COLO668 (cell line): ENCODE measurements around the gene CYB5R2.
"Not testable (repeated sequence)": the region's sequence is repeated elsewhere in the genome, so short reads cannot be mapped to it uniquely, and the experiment has no call there.

ENCODE experiments used
- DNase-seq: peaks from one replicate; lab custom pipeline; 2025; ENCODE audit not compliant: unreplicated experiment; lab: John Stamatoyannopoulos, UW

Gene CYB5R2

GRCh38 chr11:7670641-7671040 lies 2.7 kb downstream of the CYB5R2 start:
- DNase-seq = no peak

- no peak for DNase-seq
Observed at GRCh38 chr11:7668911-7669310, 4.4 kb downstream of the CYB5R2 start.

- no peak for DNase-seq
Observed at GRCh38 chr11:7668464-7668863, 4.8 kb downstream of the CYB5R2 start.

- DNase-seq = no peak
Observed at GRCh38 chr11:7667460-7667859, 5.8 kb downstream of the CYB5R2 start.

GRCh38 chr11:7666292-7666866 lies 6.9 kb downstream of the CYB5R2 start:
- no peak for DNase-seq

GRCh38 chr11:7665473-7666291 lies 7.6 kb downstream of the CYB5R2 start:
- peak; percentile 74 for DNase-seq

- DNase-seq = no peak
Observed at GRCh38 chr11:7664867-7665266, 8.4 kb downstream of the CYB5R2 start.

- not testable (repeated sequence) for DNase-seq
Observed at GRCh38 chr11:7663531-7663930, 9.8 kb downstream of the CYB5R2 start.

GRCh38 chr11:7657306-7658025 lies 15.8 kb downstream of the CYB5R2 start:
- DNase-seq = peak; percentile 39

GRCh38 chr11:7656704-7657103 lies 16.6 kb downstream of the CYB5R2 start:
- no peak for DNase-seq

GRCh38 chr11:7655253-7656217 lies 17.8 kb downstream of the CYB5R2 start:
- no peak for DNase-seq

- DNase-seq = no peak
Observed at GRCh38 chr11:7654195-7654705, 19.1 kb downstream of the CYB5R2 start.

- DNase-seq = no peak
Observed at GRCh38 chr11:7651700-7652099, 21.6 kb downstream of the CYB5R2 start.

- DNase-seq = no peak
Observed at GRCh38 chr11:7651140-7651551, 22.2 kb downstream of the CYB5R2 start.

- no peak for DNase-seq
Observed at GRCh38 chr11:7648264-7648663, 25.0 kb downstream of the CYB5R2 start.

- DNase-seq = no peak
Observed at GRCh38 chr11:7646866-7647265, 26.4 kb downstream of the CYB5R2 start.

- DNase-seq = no peak
Observed at GRCh38 chr11:7645206-7645605, 28.1 kb downstream of the CYB5R2 start.

GRCh38 chr11:7643314-7643713 lies 30.0 kb downstream of the CYB5R2 start:
- DNase-seq = no peak

GRCh38 chr11:7642747-7643146 lies 30.6 kb downstream of the CYB5R2 start:
- no peak for DNase-seq

GRCh38 chr11:7640816-7641215 lies 32.5 kb downstream of the CYB5R2 start:
- no peak for DNase-seq

- DNase-seq = no peak
Observed at GRCh38 chr11:7639643-7640025, 33.7 kb downstream of the CYB5R2 start.
